MM.1S (cell line): ENCODE measurements around the gene ORAI3.

ENCODE experiments used
- CTCF ChIP-seq: fragments of 300-600 bp; sonication (generic); IDR thresholded peaks from 2 replicates; pipeline ENCODE4 v1.5.1; 2016; ENCODE audit warnings: antibody characterized with exemption, low read length, mixed read lengths
- EZH2 ChIP-seq: fragments of 300-600 bp; sonication (generic); optimal IDR thresholded peaks from 2 replicates; pipeline ENCODE3; 2017; ENCODE audit warnings: low read depth, mild to moderate bottlenecking, antibody characterized with exemption, low read length, mixed read lengths
- EZH2phosphoT487 ChIP-seq: fragments of 300-600 bp; sonication (generic); IDR thresholded peaks from 2 replicates; pipeline ENCODE4 v1.6.1; 2018; ENCODE audit warnings: antibody characterized with exemption, low read length

DNA sequence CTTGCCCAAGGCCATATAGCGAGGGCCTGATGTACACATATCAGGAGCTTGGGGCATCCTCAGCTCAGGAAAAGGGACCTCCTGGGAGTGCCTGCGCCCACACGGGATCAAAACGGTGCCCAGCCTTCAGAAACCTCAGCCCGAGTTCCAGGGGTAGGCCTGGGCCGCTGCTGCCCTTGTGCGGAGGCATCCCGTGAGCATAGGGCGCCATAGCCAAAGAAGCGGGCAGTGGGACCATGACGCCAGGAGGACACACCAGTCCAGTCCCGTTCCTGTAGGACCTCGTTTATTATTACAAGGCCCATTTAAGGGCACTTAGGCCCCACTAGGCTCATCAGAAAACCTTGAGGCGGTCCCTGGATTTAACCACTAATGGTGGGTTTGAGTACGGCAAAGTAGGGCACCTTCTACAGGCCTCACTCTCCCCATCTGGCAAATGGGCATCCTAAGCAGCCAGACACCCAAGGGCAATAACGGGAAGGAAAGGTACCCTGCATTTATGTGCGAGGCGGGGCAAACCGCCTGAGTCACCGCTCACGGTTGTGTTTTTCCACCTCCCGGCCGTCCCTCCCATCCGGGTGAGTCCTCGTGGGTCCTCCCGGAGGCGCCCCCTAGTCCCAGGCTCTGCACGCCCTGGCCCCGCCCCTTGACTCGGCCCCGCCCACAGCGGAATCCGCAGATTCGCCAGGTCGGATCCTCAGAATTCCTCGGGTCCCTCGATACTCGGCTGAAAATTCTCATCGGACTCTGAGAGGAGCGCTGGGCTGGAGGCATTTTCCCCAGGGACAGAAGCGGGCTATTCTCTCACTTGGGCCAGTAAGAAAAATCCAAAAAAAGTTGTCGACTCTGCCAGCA lies 8.0 kb downstream of the ORAI3 start:
- TF ChIP-seq CTCF = peak; percentile 34
- TF ChIP-seq EZH2 = no peak
- no peak for TF ChIP-seq EZH2phosphoT487
